ENCODE results near the gene NEO1.

GRCh38 chr15:73054417-73054953 is 2.2 kb downstream of the NEO1 start:
- no peak for TF ChIP-seq CTCF (CRISPR knock-in tag; IDR thresholded peaks at IDR 0.05)
- TF ChIP-seq CHD2 (IDR thresholded peaks at IDR 0.05; ENCODE audit: low read depth, low read length) = no peak
- no peak for TF ChIP-seq POLR2A (IDR thresholded peaks at IDR 0.05; ENCODE audit: insufficient read depth in 1 of 2, low read depth in 2 of 2, low read length in 2 of 2)
- TF ChIP-seq CENPT (CRISPR knock-in tag; IDR thresholded peaks at IDR 0.05; ENCODE audit: low read depth) = no peak
- TF ChIP-seq GLMP (CRISPR knock-in tag; IDR thresholded peaks at IDR 0.05; ENCODE audit: borderline replicate concordance) = no peak
- TF ChIP-seq REL (CRISPR knock-in tag; conservative IDR thresholded peaks at IDR 0.05) = no peak
- TF ChIP-seq MXD4 (CRISPR knock-in tag; IDR thresholded peaks at IDR 0.05) = no peak
- no peak for TF ChIP-seq U2AF1 (optimal IDR thresholded peaks at IDR 0.05; ENCODE audit: low read depth, low read length)
